RPMI8226 (cell line): ENCODE measurements around the gene NAT14.

Experiments
- DNase-seq: peaks from one replicate; pipeline ENCODE4 v3.0.0-alpha.2; 2015

The NAT14 gene

GRCh38 chr19:55472463-55472862 is 12.5 kb upstream of the NAT14 start:
- DNase-seq, result no peak

- no peak for DNase-seq
Measured at GRCh38 chr19:55473225-55474012, 11.6 kb upstream of the NAT14 start.

DNA sequence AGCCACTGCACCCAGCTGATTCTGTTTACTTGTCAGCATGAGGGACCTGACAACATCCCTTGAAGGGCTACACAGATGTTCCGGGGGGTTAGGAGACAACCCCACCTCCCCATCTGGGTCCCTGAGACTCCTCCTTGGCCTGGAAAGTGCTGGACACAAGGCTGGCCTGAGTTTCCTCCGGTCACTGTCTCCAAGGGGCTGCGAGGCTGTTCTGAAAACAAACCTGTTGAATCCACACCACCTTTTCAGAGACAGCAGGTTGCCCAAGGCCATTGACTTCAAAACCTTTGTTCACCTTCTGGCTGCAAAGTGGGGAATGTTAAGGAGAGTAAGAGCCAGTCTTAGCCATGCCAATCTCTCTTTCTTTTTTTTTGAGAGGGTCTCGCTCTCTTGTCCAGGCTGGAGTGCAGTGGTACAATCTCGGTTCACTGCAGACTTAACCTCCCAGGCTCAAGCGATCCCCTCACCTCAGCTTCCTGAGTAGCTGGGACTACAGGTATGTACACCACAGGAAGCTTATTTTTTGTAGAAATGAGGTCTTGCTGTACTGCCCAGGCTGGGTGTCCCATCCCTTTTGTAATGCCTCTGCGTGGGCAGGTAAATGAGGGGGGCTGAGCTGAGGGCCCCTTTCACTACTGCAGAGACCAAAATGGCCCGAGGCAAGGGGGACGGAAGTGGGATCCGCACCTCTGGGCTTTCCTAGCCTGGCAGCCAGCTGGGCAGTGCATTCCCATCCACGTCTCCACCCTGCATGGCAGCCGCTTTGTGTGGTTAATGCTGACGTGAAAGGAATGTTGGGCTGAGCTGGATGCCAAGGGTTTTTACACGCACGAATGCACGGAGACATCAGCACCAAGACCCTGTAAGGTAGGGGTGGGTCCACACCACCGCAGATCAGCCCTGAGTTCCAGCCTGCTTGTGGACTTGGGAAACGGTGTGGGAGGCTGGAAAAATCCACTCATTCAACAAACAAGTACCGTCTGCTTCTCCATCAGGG is 10.4 kb upstream of the NAT14 start:
- no peak for DNase-seq

GRCh38 chr19:55476100-55476775 is 8.8 kb upstream of the NAT14 start, which contains the start of gene ZNF628:
Gene ZNF628 (plus strand): TSS chr19:55476617. CDS start chr19:55479911, 3,294 bp downstream.
- DNase-seq, result peak; percentile 99

DNA sequence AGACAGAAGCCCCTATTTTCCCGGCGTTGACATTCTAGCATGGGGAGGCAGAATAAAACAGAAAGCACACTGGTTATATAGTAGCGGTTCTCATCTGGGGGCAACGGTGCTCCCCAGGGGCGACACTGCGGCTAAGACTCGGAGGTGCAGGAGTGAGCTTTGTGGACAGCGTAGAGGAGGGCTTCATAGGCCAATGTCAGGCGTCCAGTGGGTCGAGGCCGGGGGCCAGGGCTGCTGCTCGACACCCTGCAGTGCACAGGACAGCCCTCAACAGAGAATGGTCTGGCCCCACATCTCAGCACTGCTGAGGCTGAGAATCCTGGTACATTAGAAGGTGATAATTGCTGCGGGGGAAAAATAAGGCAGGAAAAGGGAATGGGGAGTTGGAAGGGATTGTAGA is 7.1 kb upstream of the NAT14 start:
- no peak for DNase-seq

GRCh38 chr19:55478364-55478763 is 6.6 kb upstream of the NAT14 start:
- no peak for DNase-seq

GRCh38 chr19:55479045-55479444 is 5.9 kb upstream of the NAT14 start:
- DNase-seq, result no peak

DNA sequence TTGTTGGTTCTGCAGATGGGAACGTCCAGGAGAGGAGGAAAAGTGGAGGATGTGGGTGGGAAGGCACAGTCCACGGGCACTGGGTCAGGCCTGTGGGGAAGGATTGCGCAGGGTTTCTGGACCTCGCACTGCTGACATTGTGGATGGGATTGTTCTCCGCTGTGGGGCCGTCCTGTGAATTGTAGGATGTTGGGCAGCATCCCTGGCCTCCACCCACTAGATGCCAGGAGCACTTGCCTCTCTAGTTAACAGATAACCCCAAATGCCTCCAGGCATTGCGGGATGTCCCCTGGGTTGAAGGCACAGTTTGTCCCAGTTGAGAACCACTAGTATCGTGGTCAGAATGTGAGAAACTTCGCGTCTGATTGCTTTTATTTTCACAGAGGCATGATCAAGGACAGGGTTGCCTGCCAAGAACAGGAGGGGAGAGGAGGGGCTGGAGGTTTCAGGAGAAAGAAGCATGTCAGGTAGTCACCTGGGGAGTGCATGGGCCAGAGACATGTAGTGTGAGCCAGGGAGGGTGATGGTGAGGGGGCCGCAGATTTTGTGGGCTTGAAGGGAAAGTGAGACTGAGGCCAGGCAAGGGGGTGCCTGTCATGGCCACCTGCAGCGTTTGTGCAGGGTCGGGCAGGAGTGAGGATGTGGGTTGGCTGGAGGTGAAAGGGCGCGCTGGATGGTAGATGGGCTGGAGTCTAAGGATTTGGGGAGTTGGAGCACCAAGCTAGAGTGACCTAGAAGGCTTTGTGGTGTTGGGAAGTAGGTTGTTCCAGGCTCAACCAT is 5.3 kb upstream of the NAT14 start:
- DNase-seq, result no peak

DNA sequence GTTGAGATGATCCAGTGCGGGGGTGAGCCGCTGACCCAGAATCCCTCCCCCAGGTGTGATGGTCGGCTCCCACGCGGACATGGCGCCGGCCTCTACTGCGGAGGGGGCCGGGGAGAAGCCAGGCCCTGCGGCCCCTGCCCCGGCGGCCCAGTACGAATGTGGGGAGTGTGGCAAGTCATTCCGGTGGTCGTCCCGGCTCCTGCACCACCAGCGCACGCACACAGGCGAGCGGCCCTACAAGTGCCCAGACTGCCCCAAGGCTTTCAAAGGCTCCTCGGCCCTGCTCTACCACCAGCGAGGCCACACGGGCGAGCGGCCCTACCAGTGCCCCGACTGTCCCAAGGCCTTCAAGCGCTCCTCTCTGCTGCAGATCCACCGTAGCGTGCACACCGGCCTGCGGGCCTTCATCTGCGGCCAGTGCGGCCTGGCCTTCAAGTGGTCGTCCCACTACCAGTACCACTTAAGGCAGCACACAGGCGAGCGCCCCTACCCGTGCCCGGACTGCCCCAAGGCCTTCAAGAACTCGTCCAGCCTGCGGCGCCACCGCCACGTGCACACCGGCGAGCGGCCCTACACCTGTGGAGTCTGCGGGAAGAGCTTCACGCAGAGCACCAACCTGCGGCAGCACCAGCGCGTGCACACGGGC is 3.7 kb upstream of the NAT14 start:
- DNase-seq, result no peak

GRCh38 chr19:55481794-55482155 is 3.2 kb upstream of the NAT14 start:
- DNase-seq, result no peak

DNA sequence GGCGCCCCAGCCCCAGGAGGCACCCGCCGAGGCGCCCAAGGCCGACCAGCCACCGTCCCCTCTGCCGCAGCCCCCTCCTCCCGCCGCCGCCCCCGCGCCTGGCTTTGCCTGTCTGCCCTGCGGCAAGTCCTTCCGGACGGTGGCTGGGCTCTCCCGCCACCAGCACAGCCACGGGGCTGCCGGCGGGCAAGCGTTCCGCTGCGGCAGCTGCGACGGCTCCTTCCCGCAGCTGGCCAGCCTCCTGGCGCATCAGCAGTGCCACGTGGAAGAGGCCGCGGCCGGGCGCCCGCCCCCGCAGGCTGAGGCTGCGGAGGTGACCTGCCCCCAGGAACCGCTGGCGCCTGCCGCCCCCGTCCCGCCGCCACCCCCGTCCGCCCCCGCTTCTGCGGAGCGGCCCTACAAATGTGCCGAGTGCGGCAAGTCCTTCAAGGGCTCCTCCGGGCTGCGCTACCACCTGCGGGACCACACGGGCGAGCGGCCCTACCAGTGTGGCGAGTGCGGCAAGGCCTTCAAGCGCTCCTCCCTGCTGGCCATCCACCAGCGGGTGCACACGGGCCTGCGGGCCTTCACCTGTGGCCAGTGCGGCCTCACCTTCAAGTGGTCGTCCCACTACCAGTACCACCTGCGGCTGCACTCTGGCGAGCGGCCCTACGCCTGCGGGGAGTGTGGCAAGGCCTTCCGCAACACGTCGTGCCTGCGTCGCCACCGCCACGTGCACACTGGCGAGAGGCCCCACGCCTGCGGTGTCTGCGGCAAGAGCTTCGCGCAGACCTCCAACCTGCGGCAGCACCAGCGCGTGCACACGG is 2.6 kb upstream of the NAT14 start:
- no peak for DNase-seq

- DNase-seq, result no peak
Measured at GRCh38 chr19:55482967-55483705, 1.9 kb upstream of the NAT14 start.

GRCh38 chr19:55483706-55484592 is 1.0 kb upstream of the NAT14 start:
- no peak for DNase-seq

DNA sequence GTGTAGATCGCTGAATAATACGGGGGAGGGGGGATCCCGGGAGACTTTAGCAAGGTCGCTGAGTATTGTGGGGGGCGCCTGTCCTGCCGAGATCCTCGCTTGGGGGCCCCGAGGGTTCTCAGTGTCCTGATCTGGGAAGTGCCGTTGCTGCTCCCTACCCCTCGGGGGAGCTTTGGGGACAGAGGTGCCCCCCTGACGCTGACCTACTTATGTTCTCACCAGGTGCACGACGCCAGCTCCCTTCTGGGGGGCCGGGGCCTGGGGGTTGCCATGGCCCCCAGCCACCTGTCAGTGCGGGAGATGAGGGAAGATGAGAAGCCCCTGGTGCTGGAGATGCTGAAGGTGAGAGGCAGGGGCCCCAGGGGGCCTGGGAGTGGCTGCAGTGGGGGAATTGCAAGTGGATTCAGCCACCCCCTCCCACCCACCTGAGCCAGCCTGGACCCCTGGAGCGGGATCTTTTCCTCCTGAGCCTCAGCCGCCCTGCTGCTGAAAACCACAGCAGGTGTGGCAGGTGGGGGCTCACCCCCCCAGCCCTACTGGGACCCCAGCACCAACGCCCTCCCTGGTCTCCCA is 537 bp downstream of the NAT14 start:
- no peak for DNase-seq

DNA sequence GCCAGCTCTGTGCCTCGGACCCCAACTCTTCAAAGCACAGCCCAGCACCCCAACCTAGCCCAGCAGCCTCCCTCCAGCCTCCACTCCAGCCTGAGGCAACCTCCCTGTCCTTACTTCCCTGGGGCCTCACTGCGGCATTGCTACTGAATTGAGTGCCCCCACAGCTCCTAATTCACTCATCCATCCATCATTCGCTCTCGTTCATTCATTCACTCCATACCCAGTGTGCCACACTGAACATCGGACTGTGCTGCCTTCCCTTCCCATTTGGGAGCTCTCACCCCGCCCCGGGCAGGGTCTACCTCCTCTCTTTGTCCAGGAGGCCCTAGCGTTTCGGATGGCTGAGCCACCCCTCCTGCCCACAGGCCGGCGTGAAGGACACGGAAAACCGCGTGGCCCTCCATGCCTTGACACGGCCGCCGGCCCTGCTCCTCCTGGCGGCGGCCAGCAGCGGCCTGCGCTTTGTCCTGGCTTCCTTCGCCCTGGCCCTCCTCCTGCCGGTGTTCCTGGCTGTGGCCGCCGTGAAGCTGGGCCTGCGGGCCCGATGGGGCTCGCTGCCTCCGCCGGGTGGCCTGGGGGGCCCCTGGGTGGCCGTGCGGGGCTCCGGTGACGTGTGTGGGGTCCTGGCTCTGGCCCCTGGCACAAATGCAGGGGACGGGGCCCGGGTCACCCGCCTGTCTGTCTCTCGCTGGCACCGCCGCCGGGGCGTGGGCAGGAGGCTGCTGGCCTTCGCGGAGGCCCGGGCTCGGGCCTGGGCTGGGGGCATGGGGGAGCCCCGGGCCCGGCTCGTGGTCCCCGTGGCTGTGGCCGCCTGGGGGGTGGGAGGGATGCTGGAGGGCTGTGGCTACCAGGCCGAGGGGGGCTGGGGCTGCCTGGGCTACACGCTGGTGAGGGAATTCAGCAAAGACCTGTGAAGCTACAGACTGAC is 1.3 kb downstream of the NAT14 start:
- no peak for DNase-seq

DNA sequence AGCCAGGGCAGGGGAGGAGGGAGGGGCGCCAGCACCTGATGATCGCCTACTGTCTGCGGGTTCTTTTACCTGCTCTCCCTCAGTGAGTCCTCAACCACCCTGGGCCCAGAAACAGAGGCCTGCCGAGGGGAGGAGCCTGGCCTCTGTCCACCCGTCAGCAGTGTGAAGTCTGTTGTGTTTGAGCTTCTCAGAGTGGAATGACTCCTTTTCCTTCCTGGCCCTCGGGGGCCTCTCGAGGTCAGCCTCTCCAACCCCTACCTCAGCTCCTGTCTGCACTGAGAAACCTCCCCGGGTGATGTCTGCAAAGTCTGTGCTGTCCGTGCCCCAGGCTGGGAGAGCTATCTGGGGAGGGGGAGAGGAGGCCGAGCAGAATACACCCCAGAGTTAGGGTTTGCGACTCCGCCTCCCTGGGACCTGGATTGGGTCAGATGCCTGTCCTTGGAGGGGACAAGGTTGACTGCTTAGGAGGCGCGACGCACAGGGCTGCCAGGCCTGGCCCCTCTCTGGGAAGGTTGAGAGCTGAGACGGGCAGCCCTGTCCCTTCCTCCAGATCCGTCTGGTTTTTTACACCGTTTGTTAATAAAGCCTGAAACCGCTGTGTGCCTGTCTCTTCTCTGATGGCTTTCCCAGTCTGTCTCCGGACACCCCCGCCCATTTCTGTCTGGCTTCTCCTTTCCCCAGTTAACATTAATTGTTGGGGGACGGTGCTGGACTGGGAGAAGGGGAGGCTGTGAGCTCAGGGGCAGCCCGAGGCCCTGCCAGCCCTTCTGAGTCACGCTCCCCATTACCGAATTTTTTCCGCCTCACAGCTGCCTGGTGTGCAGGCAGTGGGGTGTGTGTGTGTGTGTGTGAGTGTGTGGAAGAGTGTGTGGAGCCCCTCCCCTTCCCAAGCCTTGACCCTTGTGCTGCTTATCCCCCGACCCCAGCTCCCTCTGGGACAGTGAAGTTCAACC is 2.3 kb downstream of the NAT14 start:
- DNase-seq, result no peak
